HCT116 (cell line): ENCODE measurements around the gene FABP6. TPM values are rescaled to one million over a fixed set of nuclear protein-coding genes. Genes with fewer than 3 reads are reported as not detected.

Experiments used
- ATAC-seq: fragments of 200-7000 bp; cut with Tn5 transposase; 2 replicates; pipeline ENCODE4 v1.9.1; 2020; ENCODE audit warnings: mild to moderate bottlenecking, moderate library complexity
- BruUV-seq: library from RNA; stranded (reverse); fragments of 400-500 nt; replicated peaks from 2 replicates; lab custom pipeline; 2021; lab: Mats Ljungman, UMichigan
- CTCF ChIA-PET: fragments of 300-600 bp; sonication (Branson Sonifier 250); formaldehyde crosslinking; loops from one replicate; lab custom pipeline; 2021; ENCODE audit warnings: antibody characterized with exemption; lab: Charles Lee
- POLR2A ChIA-PET: fragments of 300-600, 350-600 bp; sonication (Branson Sonifier 250); formaldehyde crosslinking; loops from one replicate; lab custom pipeline; 2021; ENCODE audit warnings: antibody characterized with exemption; lab: Charles Lee
- RAD21 ChIA-PET, 2 experiments: fragments of 300-600 bp; sonication (Branson Sonifier 250); formaldehyde crosslinking; loops; one replicate each; lab custom pipeline; 2023; ENCODE audit warnings: low total read pairs in 2 of 2; ENCODE audit not compliant: uncharacterized antibody in 2 of 2, unreplicated experiment in 2 of 2, low non-redundant PET in 1 of 2; lab: Charles Lee
- DNase-seq: peaks from one replicate; pipeline ENCODE4 v3.0.0-alpha.2; 2010; ENCODE audit warnings: low read depth, low spot score
- H2AFZ ChIP-seq: fragments of 200-600 bp; shearing (Covaris generic), sonication (generic); 2 replicates; pipeline ENCODE4 v1.6.1; 2017; ENCODE audit warnings: low read depth, mixed run types, mixed read lengths, antibody characterized with exemption, low read length; ENCODE audit not compliant: poor library complexity, severe bottlenecking
- H3K27ac ChIP-seq: 2 replicates; pipeline ENCODE4 v1.5.1; 2012; ENCODE audit warnings: low read depth, low read length
- H3K27me3 ChIP-seq: fragments of 200-600 bp; sonication (generic); 2 replicates; pipeline ENCODE4 v1.6.1; 2016; ENCODE audit warnings: mixed run types, low read length, mixed read lengths; ENCODE audit not compliant: insufficient read depth
- H3K36me3 ChIP-seq, 2 experiments: fragments of 200-500 bp in 1 of 2; fragments of 200-600 bp in 1 of 2; sonication (Bioruptor generic) in 1 of 2; sonication (generic) in 1 of 2; 2 replicates each; pipeline versions ENCODE4 v1.5.1 to v1.6.1; 2014 to 2016; ENCODE audit warnings: low read length in 2 of 2, inconsistent platforms in 1 of 2, mixed read lengths in 1 of 2, mixed run types in 1 of 2; ENCODE audit not compliant: insufficient read depth in 2 of 2, control insufficient read depth in 1 of 2
- H3K4me1 ChIP-seq, 2 experiments: fragments of 200-600 bp in 1 of 2; sonication (generic) in 1 of 2; 2 replicates each; pipeline versions ENCODE4 v1.5.1 to v1.6.1; 2012 to 2017; ENCODE audit warnings: low read length in 2 of 2, inconsistent platforms in 1 of 2, mild to moderate bottlenecking in 1 of 2, mixed read lengths in 1 of 2, mixed run types in 1 of 2, moderate library complexity in 1 of 2; ENCODE audit not compliant: insufficient read depth in 2 of 2, control insufficient read depth in 1 of 2
- H3K4me2 ChIP-seq: fragments of 200-600 bp; sonication (generic); 2 replicates; pipeline ENCODE4 v1.6.1; 2017; ENCODE audit warnings: mixed run types, low read length, mixed read lengths
- H3K4me3 ChIP-seq, 2 experiments: fragments of 200-600 bp in 1 of 2; sonication (generic) in 1 of 2; replicated peaks in 1 of 2; 2 replicates each; pipeline ENCODE4 v1.5.1; 2011 to 2016; ENCODE audit warnings: low read length in 2 of 2, control low read depth in 1 of 2, low read depth in 1 of 2, mild to moderate bottlenecking in 1 of 2, mixed read lengths in 1 of 2, mixed run types in 1 of 2
- H3K79me2 ChIP-seq: fragments of 200-600 bp; sonication (generic); 2 replicates; pipeline ENCODE4 v1.6.1; 2017; ENCODE audit warnings: mild to moderate bottlenecking, mixed run types, low read length, moderate library complexity, mixed read lengths; ENCODE audit not compliant: insufficient read depth
- H3K9ac ChIP-seq: fragments of 200-600 bp; sonication (generic); 2 replicates; pipeline ENCODE4 v1.6.1; 2016; ENCODE audit warnings: low read length, mixed read lengths
- H3K9me2 ChIP-seq: fragments of 200-600 bp; sonication (generic), shearing (Covaris generic); 2 replicates; pipeline ENCODE4 v1.6.1; 2017; ENCODE audit warnings: mixed run types, mild to moderate bottlenecking, moderate library complexity; ENCODE audit not compliant: insufficient read depth
- H3K9me3 ChIP-seq, 2 experiments: fragments of 200-500 bp in 1 of 2; fragments of 200-600 bp in 1 of 2; sonication (Bioruptor generic) in 1 of 2; sonication (generic) in 1 of 2; 2 replicates each; pipeline ENCODE4 v1.6.1; 2014 to 2017; ENCODE audit warnings: low read length in 2 of 2, mixed read lengths in 2 of 2, inconsistent platforms in 1 of 2, low read depth in 1 of 2, mild to moderate bottlenecking in 1 of 2, mixed run types in 1 of 2, moderate library complexity in 1 of 2; ENCODE audit not compliant: control insufficient read depth in 1 of 2, insufficient read depth in 1 of 2
- H4K20me1 ChIP-seq: fragments of 200-600 bp; sonication (generic), shearing (Covaris generic); 2 replicates; pipeline ENCODE4 v1.6.1; 2017; ENCODE audit warnings: mixed run types, mild to moderate bottlenecking, moderate library complexity; ENCODE audit not compliant: insufficient read depth
- EGR1 ChIP-seq: IDR thresholded peaks from 2 replicates; pipeline ENCODE4 v1.6.1; 2012; ENCODE audit warnings: low read depth
- ELF1 ChIP-seq: IDR thresholded peaks from 2 replicates; pipeline ENCODE4 v1.6.1; 2012; ENCODE audit warnings: low read depth, borderline replicate concordance
- EZH2 ChIP-seq: fragments of 200-600 bp; sonication (generic); IDR thresholded peaks from 2 replicates; pipeline ENCODE4 v1.6.1; 2017; ENCODE audit warnings: antibody characterized with exemption, mixed run types
- EZH2phosphoT487 ChIP-seq: fragments of 200-600 bp; IDR thresholded peaks from 2 replicates; pipeline ENCODE4 v1.6.1; 2018; ENCODE audit warnings: antibody characterized with exemption, borderline replicate concordance
- FOSL1 ChIP-seq: IDR thresholded peaks from 2 replicates; pipeline ENCODE4 v1.6.1; 2012; ENCODE audit warnings: low read depth
- JUND ChIP-seq: IDR thresholded peaks from 2 replicates; pipeline ENCODE4 v1.6.1; 2012
- POLR2AphosphoS5 ChIP-seq: IDR thresholded peaks from 2 replicates; pipeline ENCODE4 v1.6.1; 2011; ENCODE audit warnings: mild to moderate bottlenecking, low read depth, low read length, moderate library complexity
- RAD21 ChIP-seq: IDR thresholded peaks from 2 replicates; pipeline ENCODE4 v1.6.1; 2012; ENCODE audit warnings: low read depth, mild to moderate bottlenecking
- REST ChIP-seq: IDR thresholded peaks from 2 replicates; pipeline ENCODE4 v1.6.1; 2012; ENCODE audit warnings: low read depth
- SP1 ChIP-seq: IDR thresholded peaks from 2 replicates; pipeline ENCODE4 v1.6.1; 2012; ENCODE audit warnings: low read depth
- SRF ChIP-seq: IDR thresholded peaks from 2 replicates; pipeline ENCODE4 v1.6.1; 2012; ENCODE audit warnings: low read depth
- TCF7L2 ChIP-seq: IDR thresholded peaks from 2 replicates; pipeline ENCODE4 v1.7.0; 2011; ENCODE audit warnings: borderline replicate concordance, inconsistent platforms; ENCODE audit not compliant: insufficient read depth, insufficient read length; ENCODE audit errors: extremely low read depth
- YY1 ChIP-seq: IDR thresholded peaks from 2 replicates; pipeline ENCODE4 v1.6.1; 2011; ENCODE audit warnings: low read length, low read depth, moderate library complexity, mild to moderate bottlenecking; ENCODE audit not compliant: insufficient replicate concordance; ENCODE audit errors: extremely low read depth
- ZBTB33 ChIP-seq: IDR thresholded peaks from 2 replicates; pipeline ENCODE4 v1.6.1; 2011; ENCODE audit warnings: mild to moderate bottlenecking, low read length, moderate library complexity; ENCODE audit not compliant: insufficient replicate concordance; ENCODE audit errors: extremely low read depth
- ZFX ChIP-seq: fragments of 450-650 bp; IDR thresholded peaks from 2 replicates; pipeline ENCODE4 v1.6.1; 2017
- intact Hi-C: fragments of 100-400 bp; cut with micrococcal nuclease; formaldehyde crosslinking; loops from 2 replicates; pipeline ENCODE4 v1.10.0; 2022
- total RNA-seq: library from RNA; stranded (reverse); gene quantifications from one replicate; pipeline ENCODE4 v1.2.1, GENCODE V29; 2021; ENCODE audit not compliant: unreplicated experiment
- TF ChIP-seq, protein P1 (sequence below), 3 experiments: fragments of 200-600 bp in 1 of 3; sonication (generic) in 1 of 3; IDR thresholded peaks in 2 of 3; conservative IDR thresholded peaks in 1 of 3; 2 replicates each; pipeline ENCODE4 v1.5.1; 2012 to 2017; ENCODE audit warnings: low read depth in 2 of 3, low read length in 2 of 3, antibody characterized with exemption in 1 of 3, borderline replicate concordance in 1 of 3, control low read depth in 1 of 3, mild to moderate bottlenecking in 1 of 3, mixed read lengths in 1 of 3, mixed run types in 1 of 3, moderate library complexity in 1 of 3; ENCODE audit not compliant: insufficient read depth in 1 of 3
- TF ChIP-seq, protein P2 (sequence below): IDR thresholded peaks from 2 replicates; pipeline ENCODE4 v1.6.1; 2012
- TF ChIP-seq, protein P3 (sequence below): IDR thresholded peaks from 2 replicates; pipeline ENCODE4 v1.6.1; 2012

The FABP6 gene
- total RNA-seq, 1 experiment from 2014 or later: 8.5 TPM

DNA sequence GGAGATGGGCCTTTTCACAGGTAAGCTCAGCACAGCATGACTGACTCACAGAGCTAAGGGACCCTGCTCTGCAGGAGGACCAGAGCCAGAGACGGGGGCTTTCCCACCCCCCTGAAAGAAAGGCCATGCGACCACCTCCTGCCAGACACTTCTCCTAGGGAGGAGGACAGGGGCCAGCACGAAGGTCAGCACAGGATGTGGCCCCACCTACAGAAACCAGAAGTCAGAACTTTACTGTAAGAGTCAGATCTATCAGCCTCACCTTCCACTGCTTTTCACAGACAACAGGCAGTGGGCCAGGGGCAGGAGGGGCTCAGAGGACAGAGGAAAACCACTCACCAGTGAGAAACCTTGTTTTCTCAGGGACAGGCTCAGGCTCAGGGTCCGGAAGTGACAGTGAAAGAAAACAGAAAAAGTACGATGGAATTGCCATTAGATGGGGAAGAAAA, 45.2 kb downstream of the FABP6 start:
- BruUV-seq: no TSS peak
- no peak overlapping the region for H3K27ac ChIP-seq
- no peaks in the 10 kb centered on the region for H3K79me2 ChIP-seq
- no peak overlapping the region for H2AFZ ChIP-seq
- no peaks in the 10 kb centered on the region for H3K9me3 ChIP-seq
- no peaks in the 10 kb centered on the region for H3K27me3 ChIP-seq
- TF ChIP-seq, protein P1, sequence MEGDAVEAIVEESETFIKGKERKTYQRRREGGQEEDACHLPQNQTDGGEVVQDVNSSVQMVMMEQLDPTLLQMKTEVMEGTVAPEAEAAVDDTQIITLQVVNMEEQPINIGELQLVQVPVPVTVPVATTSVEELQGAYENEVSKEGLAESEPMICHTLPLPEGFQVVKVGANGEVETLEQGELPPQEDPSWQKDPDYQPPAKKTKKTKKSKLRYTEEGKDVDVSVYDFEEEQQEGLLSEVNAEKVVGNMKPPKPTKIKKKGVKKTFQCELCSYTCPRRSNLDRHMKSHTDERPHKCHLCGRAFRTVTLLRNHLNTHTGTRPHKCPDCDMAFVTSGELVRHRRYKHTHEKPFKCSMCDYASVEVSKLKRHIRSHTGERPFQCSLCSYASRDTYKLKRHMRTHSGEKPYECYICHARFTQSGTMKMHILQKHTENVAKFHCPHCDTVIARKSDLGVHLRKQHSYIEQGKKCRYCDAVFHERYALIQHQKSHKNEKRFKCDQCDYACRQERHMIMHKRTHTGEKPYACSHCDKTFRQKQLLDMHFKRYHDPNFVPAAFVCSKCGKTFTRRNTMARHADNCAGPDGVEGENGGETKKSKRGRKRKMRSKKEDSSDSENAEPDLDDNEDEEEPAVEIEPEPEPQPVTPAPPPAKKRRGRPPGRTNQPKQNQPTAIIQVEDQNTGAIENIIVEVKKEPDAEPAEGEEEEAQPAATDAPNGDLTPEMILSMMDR (IDR thresholded peaks at IDR 0.05 in 2 of 3, conservative IDR thresholded peaks at IDR 0.05 in 1 of 3; ENCODE audit: borderline replicate concordance in 1 of 3, insufficient read depth in 1 of 3, low read depth in 2 of 3, low read length in 2 of 3): no peak
- TF ChIP-seq, protein P2, sequence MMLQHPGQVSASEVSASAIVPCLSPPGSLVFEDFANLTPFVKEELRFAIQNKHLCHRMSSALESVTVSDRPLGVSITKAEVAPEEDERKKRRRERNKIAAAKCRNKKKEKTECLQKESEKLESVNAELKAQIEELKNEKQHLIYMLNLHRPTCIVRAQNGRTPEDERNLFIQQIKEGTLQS: no peak
- no peak for TF ChIP-seq SP1
- TF ChIP-seq SRF: no peak
- no peak for TF ChIP-seq EGR1
- no peak for TF ChIP-seq EZH2phosphoT487
- TF ChIP-seq, protein P3, sequence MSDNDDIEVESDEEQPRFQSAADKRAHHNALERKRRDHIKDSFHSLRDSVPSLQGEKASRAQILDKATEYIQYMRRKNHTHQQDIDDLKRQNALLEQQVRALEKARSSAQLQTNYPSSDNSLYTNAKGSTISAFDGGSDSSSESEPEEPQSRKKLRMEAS: no peak
- TF ChIP-seq ZFX: no peak
- TF ChIP-seq ELF1: no peak
- no peak for TF ChIP-seq JUND
- TF ChIP-seq RAD21: no peak
- no peak for TF ChIP-seq REST
- no peak for TF ChIP-seq FOSL1
- no peak for TF ChIP-seq POLR2AphosphoS5
- TF ChIP-seq EZH2: no peak
- TF ChIP-seq ZBTB33: no peak
- TF ChIP-seq TCF7L2: no peak
- TF ChIP-seq YY1: no peak
- no peaks in the 10 kb centered on the region for H3K9me2 ChIP-seq
- no peaks in the 10 kb centered on the region for H4K20me1 ChIP-seq
- H3K4me1 ChIP-seq: no peaks in the 10 kb centered on the region
- no peak overlapping the region for H3K4me3 ChIP-seq
- H3K36me3 ChIP-seq: no peaks in the 10 kb centered on the region
- ChIA-PET RAD21 (no interaction called here), POLR2A (no interaction called here), CTCF (no interaction called here)
- ATAC-seq (no peak), DNase-seq (no peak)
- intact Hi-C loops: no loop called here
- H3K9ac ChIP-seq: no peak overlapping the region
- H3K4me2 ChIP-seq: no peak overlapping the region
